SK-N-MC (cell line): ENCODE data around the gene HOXC13.

ENCODE experiments used
- EZH2 ChIP-seq: fragments of 200-600 bp; sonication (generic); IDR thresholded peaks from one replicate; pipeline ENCODE4 v1.6.1; 2017; ENCODE audit warnings: antibody characterized with exemption
- POLR2AphosphoS5 ChIP-seq: IDR thresholded peaks from 2 replicates; pipeline ENCODE4 v1.6.1; 2012; ENCODE audit warnings: mild to moderate bottlenecking, low read depth, low read length, borderline replicate concordance

DNA sequence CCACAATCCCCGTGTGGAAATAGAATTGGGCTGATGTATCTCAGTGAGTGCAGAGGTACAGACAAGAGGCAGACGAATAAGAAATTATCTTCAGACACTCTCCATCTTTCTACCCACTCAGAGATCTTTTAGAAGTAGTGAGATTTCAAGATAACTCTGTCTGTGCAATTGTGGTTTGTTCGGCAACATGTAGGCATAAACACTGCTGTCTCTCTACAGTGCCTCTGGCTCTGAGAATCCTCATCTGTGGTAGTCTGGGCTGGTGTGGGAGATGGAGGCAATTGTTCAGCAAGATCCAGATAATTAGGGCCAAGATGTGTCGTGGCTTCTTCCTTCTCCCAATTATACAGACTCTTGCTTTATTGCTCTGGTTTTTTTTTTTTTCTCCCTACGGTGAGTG is 3.1 kb downstream of the HOXC13 start:
- TF ChIP-seq POLR2AphosphoS5 (peak; percentile 47; the same call in 1 of the 2 replicates), EZH2 (no peak)
